Fibroblast of villous mesenchyme (primary cell): ENCODE data around the gene SFPQ. TPM values are rescaled to one million over a fixed set of nuclear protein-coding genes. Genes with fewer than 3 reads are reported as not detected.

Experiments
- DNase-seq: peaks from one replicate; pipeline ENCODE4 v3.0.0-alpha.2; 2010; ENCODE audit warnings: low read depth
- H3K4me3 ChIP-seq: 2 replicates; pipeline ENCODE4 v1.5.1; 2011; ENCODE audit warnings: low read depth, mild to moderate bottlenecking, low read length
- total RNA-seq: library from RNA; depleted of rRNA; stranded (reverse); fragments of >200 nt; gene quantifications from 2 replicates; pipeline ENCODE4 v1.2.3, GENCODE V29; 2012
- TF ChIP-seq, protein P1 (sequence below): IDR thresholded peaks from 2 replicates; pipeline ENCODE4 v1.5.1; 2012; ENCODE audit warnings: low read depth, mild to moderate bottlenecking, low read length; ENCODE audit not compliant: insufficient read depth

The SFPQ gene
- total RNA-seq, 1 donor: 235 TPM

DNA sequence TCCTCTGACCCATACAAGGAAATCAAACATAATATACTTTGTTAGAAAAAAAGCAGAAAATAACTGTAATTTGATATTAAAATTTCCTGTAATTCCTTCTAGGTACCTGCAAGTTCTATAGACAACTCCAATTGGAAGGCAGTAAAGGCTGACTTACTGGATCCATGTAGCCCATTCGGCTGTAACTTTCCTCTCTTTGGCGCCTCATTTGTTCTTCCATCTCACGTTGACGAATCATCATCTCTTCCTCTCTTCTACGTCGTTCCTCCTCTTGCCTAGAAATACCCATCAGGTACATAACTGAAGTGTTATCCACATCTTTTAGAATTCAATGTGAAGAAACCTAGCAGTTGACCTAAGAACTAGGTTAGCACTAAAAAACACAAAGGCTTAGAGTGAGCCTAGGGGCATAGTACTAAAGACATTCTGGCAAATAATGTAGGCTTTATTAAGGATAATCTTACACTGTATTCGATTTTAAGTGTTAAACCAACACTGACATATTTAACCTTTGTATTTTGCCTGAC, 5.1 kb downstream of the SFPQ start:
- no peak overlapping the region for H3K4me3 ChIP-seq
- TF ChIP-seq, protein P1, sequence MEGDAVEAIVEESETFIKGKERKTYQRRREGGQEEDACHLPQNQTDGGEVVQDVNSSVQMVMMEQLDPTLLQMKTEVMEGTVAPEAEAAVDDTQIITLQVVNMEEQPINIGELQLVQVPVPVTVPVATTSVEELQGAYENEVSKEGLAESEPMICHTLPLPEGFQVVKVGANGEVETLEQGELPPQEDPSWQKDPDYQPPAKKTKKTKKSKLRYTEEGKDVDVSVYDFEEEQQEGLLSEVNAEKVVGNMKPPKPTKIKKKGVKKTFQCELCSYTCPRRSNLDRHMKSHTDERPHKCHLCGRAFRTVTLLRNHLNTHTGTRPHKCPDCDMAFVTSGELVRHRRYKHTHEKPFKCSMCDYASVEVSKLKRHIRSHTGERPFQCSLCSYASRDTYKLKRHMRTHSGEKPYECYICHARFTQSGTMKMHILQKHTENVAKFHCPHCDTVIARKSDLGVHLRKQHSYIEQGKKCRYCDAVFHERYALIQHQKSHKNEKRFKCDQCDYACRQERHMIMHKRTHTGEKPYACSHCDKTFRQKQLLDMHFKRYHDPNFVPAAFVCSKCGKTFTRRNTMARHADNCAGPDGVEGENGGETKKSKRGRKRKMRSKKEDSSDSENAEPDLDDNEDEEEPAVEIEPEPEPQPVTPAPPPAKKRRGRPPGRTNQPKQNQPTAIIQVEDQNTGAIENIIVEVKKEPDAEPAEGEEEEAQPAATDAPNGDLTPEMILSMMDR: no peak
- no peak for DNase-seq

DNA sequence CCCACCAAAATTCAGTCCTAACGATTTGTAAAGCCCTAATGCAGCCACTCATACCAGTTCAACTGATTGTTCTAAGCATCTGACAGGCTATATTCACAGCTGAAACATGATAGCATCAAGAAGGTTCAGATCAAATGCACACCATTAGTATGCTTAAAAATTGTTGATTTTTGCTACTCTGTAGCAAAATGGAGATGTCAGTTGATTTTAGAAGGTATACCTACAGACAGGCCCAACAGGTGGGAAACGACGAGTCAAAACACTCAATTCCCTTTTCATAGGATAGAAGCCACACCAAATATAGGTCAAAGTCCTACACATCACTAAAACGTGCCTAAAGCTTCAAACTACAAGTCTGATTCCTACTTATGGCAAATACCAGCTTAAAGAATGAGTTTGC, 6.7 kb downstream of the SFPQ start:
- H3K4me3 ChIP-seq: no peak overlapping the region
- TF ChIP-seq, protein P1: no peak
- no peak for DNase-seq

DNA sequence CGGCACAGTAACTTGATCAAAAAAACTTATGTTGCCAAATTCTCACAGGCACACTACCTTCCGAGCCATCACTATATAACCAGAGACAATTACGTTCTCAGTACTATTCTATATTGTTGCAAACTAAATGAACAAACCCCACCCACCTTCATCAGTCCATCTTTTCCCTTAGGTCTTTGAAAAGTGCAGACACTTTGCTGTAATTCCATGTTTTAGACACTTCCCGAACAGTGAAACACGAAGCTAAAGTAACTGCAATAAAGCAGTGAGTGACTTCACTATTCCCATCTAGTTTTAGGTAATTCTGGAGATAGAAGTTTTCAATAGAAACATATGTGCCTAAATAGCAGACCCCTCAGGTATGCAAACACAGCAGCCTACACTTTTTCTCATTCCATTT, 7.7 kb downstream of the SFPQ start:
- H3K4me3 ChIP-seq: no peak overlapping the region
- DNase-seq: no peak
- TF ChIP-seq, protein P1: no peak

DNA sequence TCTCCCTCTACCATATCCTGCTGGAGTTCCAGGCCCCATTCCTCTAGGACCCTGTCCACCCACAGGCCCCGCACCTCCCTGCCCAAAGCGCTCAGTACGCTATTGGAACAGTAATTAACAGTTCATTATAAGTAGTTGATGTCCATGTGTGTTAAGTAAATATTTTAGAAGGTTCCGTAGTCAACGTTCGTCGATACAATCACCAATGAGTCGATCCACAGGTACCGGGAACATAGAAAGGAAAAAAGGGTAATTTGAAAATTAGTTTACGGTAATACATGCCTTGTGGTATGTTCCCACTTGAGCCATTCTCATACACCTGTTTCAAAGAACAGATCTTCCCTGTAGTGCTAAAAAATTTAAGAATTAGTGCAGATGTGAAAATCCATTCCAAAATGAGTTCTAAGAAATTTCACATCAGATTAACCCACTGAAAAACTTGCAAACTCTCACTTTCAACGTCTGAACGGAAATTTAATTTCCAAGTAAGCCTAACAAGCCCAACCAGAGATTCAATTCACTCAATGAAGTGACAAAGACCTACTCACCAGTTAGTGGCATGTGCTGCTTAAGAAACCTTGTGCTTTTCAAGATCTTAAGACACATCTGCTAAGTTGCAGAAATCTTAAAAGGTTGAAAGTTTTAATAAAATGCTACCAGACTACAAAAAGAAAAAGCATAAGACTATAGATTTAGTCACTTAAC, 8.3 kb downstream of the SFPQ start:
- DNase-seq: no peak
- H3K4me3 ChIP-seq: no peak overlapping the region
- TF ChIP-seq, protein P1: no peak

DNA sequence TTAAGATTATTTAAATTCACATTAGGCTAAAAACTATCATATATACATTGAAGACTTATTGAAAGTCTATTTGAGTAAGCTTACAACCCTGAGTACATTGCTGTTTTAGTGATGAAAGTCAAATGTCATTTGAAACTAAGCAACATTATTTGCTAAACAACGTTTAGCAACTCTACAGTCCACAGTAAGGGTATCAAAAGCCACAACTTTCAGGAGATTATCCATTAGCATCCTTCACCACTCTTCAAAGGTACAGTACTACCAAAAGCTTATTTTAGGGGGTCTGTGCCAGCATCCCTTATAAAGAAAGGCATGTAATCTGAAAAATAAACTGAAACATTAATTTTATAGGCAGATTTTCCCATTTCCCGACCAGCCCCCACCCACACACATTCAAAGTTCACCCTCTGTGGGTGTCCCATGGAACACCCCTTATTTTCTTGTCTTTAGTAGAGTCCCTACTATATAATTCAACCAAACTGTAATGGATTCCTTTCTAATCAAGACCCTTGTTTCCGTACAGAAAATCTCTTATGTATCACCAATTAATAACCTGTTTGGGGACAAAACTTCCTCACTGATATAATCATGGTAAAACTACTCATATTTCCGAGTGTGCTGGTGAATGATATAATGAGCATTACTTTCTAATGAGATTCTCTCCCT, 11.0 kb downstream of the SFPQ start:
- no peak for DNase-seq
- TF ChIP-seq, protein P1: no peak
- no peak overlapping the region for H3K4me3 ChIP-seq

DNA sequence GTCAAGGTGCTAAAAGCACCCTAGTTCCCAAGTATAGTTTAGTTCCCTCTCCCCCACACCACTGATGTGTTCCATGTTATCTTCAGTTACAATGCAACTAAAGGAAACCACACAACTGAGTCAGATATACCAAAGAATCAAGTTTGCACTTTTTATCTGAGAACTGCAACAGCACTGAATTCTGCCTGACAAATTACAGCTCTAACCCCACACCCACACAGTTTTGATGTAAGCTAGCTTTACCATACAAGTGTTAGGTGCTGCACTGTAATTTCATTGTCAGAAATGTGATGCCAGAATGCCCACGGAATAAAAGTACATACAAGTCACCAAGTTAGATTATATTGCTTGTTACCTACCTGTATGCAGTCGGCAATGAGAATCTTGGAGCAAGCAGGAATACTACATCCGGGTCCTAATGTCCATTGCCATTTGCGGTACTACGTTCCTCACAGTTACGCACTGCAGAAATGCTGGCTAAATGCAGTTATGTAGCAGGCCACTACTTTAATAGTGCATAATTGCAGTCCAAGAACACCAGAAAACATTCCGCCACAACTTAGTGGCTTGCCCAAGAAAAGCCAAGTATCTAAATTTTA, 12.1 kb downstream of the SFPQ start:
- TF ChIP-seq, protein P1: no peak
- no peak overlapping the region for H3K4me3 ChIP-seq
- DNase-seq: no peak
